ENCODE data around the gene RHBDD1.

Gene RHBDD1

GRCh38 chr2:226847090-226847489, 11.2 kb downstream of the RHBDD1 start:
- DNase-seq = no peak

GRCh38 chr2:226847511-226847910, 11.7 kb downstream of the RHBDD1 start:
- DNase-seq = no peak

GRCh38 chr2:226849349-226849748, 13.5 kb downstream of the RHBDD1 start:
- no peak for DNase-seq

- DNase-seq = no peak
Measured at GRCh38 chr2:226850024-226850423, 14.2 kb downstream of the RHBDD1 start.

- DNase-seq = no peak
Measured at GRCh38 chr2:226855787-226856186, 19.9 kb downstream of the RHBDD1 start.

GRCh38 chr2:226860087-226860486, 24.2 kb downstream of the RHBDD1 start:
- no peak for DNase-seq

GRCh38 chr2:226862623-226863022, 26.8 kb downstream of the RHBDD1 start:
- no peak for DNase-seq

GRCh38 chr2:226865273-226865672, 29.4 kb downstream of the RHBDD1 start:
- no peak for DNase-seq

- no peak for DNase-seq
Measured at GRCh38 chr2:226865710-226866109, 29.9 kb downstream of the RHBDD1 start.

- no peak for DNase-seq
Measured at GRCh38 chr2:226868331-226869162, 32.7 kb downstream of the RHBDD1 start.

GRCh38 chr2:226869371-226869770, 33.5 kb downstream of the RHBDD1 start:
- DNase-seq = no peak

- no peak for DNase-seq
Measured at GRCh38 chr2:226873051-226873620, 37.3 kb downstream of the RHBDD1 start.

- no peak for DNase-seq
Measured at GRCh38 chr2:226873826-226874225, 38.0 kb downstream of the RHBDD1 start.

GRCh38 chr2:226874749-226875148, 38.9 kb downstream of the RHBDD1 start:
- DNase-seq = no peak

- no peak for DNase-seq
Measured at GRCh38 chr2:226875438-226876225, 39.8 kb downstream of the RHBDD1 start.

- DNase-seq = no peak
Measured at GRCh38 chr2:226877491-226877890, 41.6 kb downstream of the RHBDD1 start.

GRCh38 chr2:226881287-226881686, 45.4 kb downstream of the RHBDD1 start:
- DNase-seq = no peak

- no peak for DNase-seq
Measured at GRCh38 chr2:226882606-226883005, 46.8 kb downstream of the RHBDD1 start.

GRCh38 chr2:226883296-226883795, 47.5 kb downstream of the RHBDD1 start:
- no peak for DNase-seq

GRCh38 chr2:226884166-226884565, 48.3 kb downstream of the RHBDD1 start:
- DNase-seq = no peak

- no peak for DNase-seq
Measured at GRCh38 chr2:226885769-226886435, 50.0 kb downstream of the RHBDD1 start.

- no peak for DNase-seq
Measured at GRCh38 chr2:226887940-226888339, 52.1 kb downstream of the RHBDD1 start.

- DNase-seq = no peak
Measured at GRCh38 chr2:226888378-226888965, 52.6 kb downstream of the RHBDD1 start.

Data from NCI-H510A treated with DMSO at 0.1 percent for 48 hours (cell line).